ENCODE measurements around the gene TMEM61.

Gene TMEM61

GRCh38 chr1:55037733-55038551 is 57.5 kb downstream of the TMEM61 start:
- no peak overlapping the region for H3K4me3 ChIP-seq (ENCODE audit: low read depth, low read length)
- no peak for TF ChIP-seq CTCF (IDR thresholded peaks at IDR 0.05; ENCODE audit: borderline replicate concordance, insufficient read depth, low read depth, low read length)

- TF ChIP-seq CTCF (IDR thresholded peaks at IDR 0.05; ENCODE audit: borderline replicate concordance, insufficient read depth, low read depth, low read length): no peak
- no peak overlapping the region for H3K4me3 ChIP-seq (ENCODE audit: low read depth, low read length)
These were observed 58.1 kb downstream of the TMEM61 start for GRCh38 chr1:55038552-55038838.

GRCh38 chr1:55038974-55039341 is 58.5 kb downstream of the TMEM61 start:
- no peak overlapping the region for H3K4me3 ChIP-seq (ENCODE audit: low read depth, low read length)
- TF ChIP-seq CTCF (IDR thresholded peaks at IDR 0.05; ENCODE audit: borderline replicate concordance, insufficient read depth, low read depth, low read length): no peak

- TF ChIP-seq CTCF (IDR thresholded peaks at IDR 0.05; ENCODE audit: borderline replicate concordance, insufficient read depth, low read depth, low read length): no peak
- no peak within 1 kb of the TSS for H3K4me3 ChIP-seq (ENCODE audit: low read depth, low read length)
These were observed 59.1 kb downstream of the TMEM61 start, which contains the start of gene PCSK9 for GRCh38 chr1:55039342-55040082. Gene PCSK9, plus strand, starts transcription at chr1:55039548. Its CDS starts 290 bp downstream, at chr1:55039838.

GRCh38 chr1:55040083-55040932 is 59.9 kb downstream of the TMEM61 start:
- H3K4me3 ChIP-seq (ENCODE audit: low read depth, low read length): no peak overlapping the region
- no peak for TF ChIP-seq CTCF (IDR thresholded peaks at IDR 0.05; ENCODE audit: borderline replicate concordance, insufficient read depth, low read depth, low read length)

GRCh38 chr1:55040933-55041494 is 60.6 kb downstream of the TMEM61 start:
- no peak overlapping the region for H3K4me3 ChIP-seq (ENCODE audit: low read depth, low read length)
- TF ChIP-seq CTCF (IDR thresholded peaks at IDR 0.05; ENCODE audit: borderline replicate concordance, insufficient read depth, low read depth, low read length): no peak

Measured in GM12875 (cell line).